GM23248 (cell line): Measurements from ENCODE around the gene TRAPPC12. TPM values are rescaled to one million over a fixed set of nuclear protein-coding genes. Genes with fewer than 3 reads are reported as not detected.

Experiments used
- DNase-seq: peaks from one replicate; pipeline ENCODE4 v3.0.0-alpha.2; 2015
- H2AFZ ChIP-seq: fragments of 200-600 bp; sonication (generic); 2 replicates; pipeline ENCODE4 v1.6.1; 2016; ENCODE audit warnings: antibody characterized with exemption
- H3F3A ChIP-seq: fragments of 200-600 bp; sonication (generic); 2 replicates; pipeline ENCODE4 v1.6.1; 2016; ENCODE audit warnings: mild to moderate bottlenecking, antibody characterized with exemption, mixed run types; ENCODE audit not compliant: insufficient read depth
- H3K27ac ChIP-seq: fragments of 200-600 bp; sonication (generic); 2 replicates; pipeline ENCODE4 v1.5.1; 2016; ENCODE audit warnings: mild to moderate bottlenecking
- H3K27me3 ChIP-seq: fragments of 200-600 bp; sonication (generic); replicated peaks from 2 replicates; pipeline ENCODE4 v1.6.1; 2016; ENCODE audit warnings: mild to moderate bottlenecking; ENCODE audit not compliant: insufficient read depth
- H3K36me3 ChIP-seq: fragments of 200-600 bp; sonication (generic); 2 replicates; pipeline ENCODE4 v1.6.1; 2016; ENCODE audit warnings: low read depth, mild to moderate bottlenecking
- H3K4me1 ChIP-seq: fragments of 200-600 bp; sonication (generic); 2 replicates; pipeline ENCODE4 v1.6.1; 2016; ENCODE audit warnings: mild to moderate bottlenecking; ENCODE audit not compliant: insufficient read depth
- H3K4me2 ChIP-seq: fragments of 200-600 bp; sonication (generic); one replicate; pipeline ENCODE4 v1.6.1; 2016; ENCODE audit warnings: mild to moderate bottlenecking; ENCODE audit not compliant: unreplicated experiment
- H3K4me3 ChIP-seq: fragments of 200-600 bp; sonication (generic); 2 replicates; pipeline ENCODE4 v1.5.1; 2016; ENCODE audit warnings: mild to moderate bottlenecking
- H3K79me2 ChIP-seq: fragments of 200-600 bp; sonication (generic); 2 replicates; pipeline ENCODE4 v1.6.1; 2016; ENCODE audit warnings: mild to moderate bottlenecking; ENCODE audit not compliant: insufficient read depth
- H3K9ac ChIP-seq: fragments of 200-600 bp; sonication (generic); 2 replicates; pipeline ENCODE4 v1.6.1; 2016; ENCODE audit warnings: mild to moderate bottlenecking
- H3K9me2 ChIP-seq: fragments of 200-600 bp; sonication (generic); 2 replicates; pipeline ENCODE4 v1.6.1; 2016; ENCODE audit warnings: mixed run types, mild to moderate bottlenecking, moderate library complexity; ENCODE audit not compliant: insufficient read depth
- H3K9me3 ChIP-seq: fragments of 200-600 bp; sonication (generic); one replicate; pipeline ENCODE4 v1.6.1; 2017; ENCODE audit warnings: low read depth
- H4K20me1 ChIP-seq: fragments of 200-600 bp; sonication (generic); 2 replicates; pipeline ENCODE4 v1.6.0; 2016; ENCODE audit not compliant: insufficient read depth
- EZH2 ChIP-seq: fragments of 200-600 bp; sonication (generic); IDR thresholded peaks from 2 replicates; pipeline ENCODE4 v1.6.1; 2018; ENCODE audit warnings: antibody characterized with exemption, mild to moderate bottlenecking; ENCODE audit not compliant: insufficient read depth, poor library complexity, severe bottlenecking
- EZH2phosphoT487 ChIP-seq: fragments of 200-600 bp; sonication (generic); IDR thresholded peaks from 2 replicates; pipeline ENCODE4 v1.6.1; 2018; ENCODE audit warnings: antibody characterized with exemption, moderate library complexity, mild to moderate bottlenecking, low read depth; ENCODE audit not compliant: insufficient read depth
- WGBS, 2 experiments: methylation state at CpG; one replicate each; pipeline ENCODE4 v1.1.6; 2015 to 2017; ENCODE audit warnings: low lambda C conversion rate in 2 of 2, low coverage in 1 of 2; ENCODE audit errors: missing lambda C conversion rate in 2 of 2; 5-methylcytosine and 5-hydroxymethylcytosine counted together
- in situ Hi-C: fragments of 300-500 bp; cut with MboI; formaldehyde crosslinking; loops from 2 replicates; pipeline ENCODE4 v1.15.0; 2020
- polyA plus RNA-seq: library from polyadenylated mRNA; unstranded; fragments of >200 nt; fragmentation: Nextera tagmentation; extraction: Ambion mirVana; gene quantifications from 2 replicates; pipeline ENCODE4 v1.2.1, GENCODE V29; 2016
- total RNA-seq: library from RNA; depleted of rRNA; stranded (reverse); fragments of >200 nt; shearing (Covaris generic); gene quantifications from 2 replicates; pipeline ENCODE4 v1.2.3, GENCODE V29; 2014

The TRAPPC12 gene
- total and polyA plus RNA-seq, 2 experiments from 2014 or later, result 29.3 to 48.1 TPM

GRCh38 chr2:3449936-3450335 lies 70.4 kb downstream of the TRAPPC12 start:
- H3K27ac ChIP-seq, result no peak overlapping the region
- no peak overlapping the region for H3K4me3 ChIP-seq
- H3K4me2 ChIP-seq, result no peak overlapping the region
- TF ChIP-seq EZH2, result no peak
- no peak for TF ChIP-seq EZH2phosphoT487
- H3K9ac ChIP-seq, result no peak overlapping the region
- H2AFZ ChIP-seq, result no peak overlapping the region
- no peaks in the 10 kb centered on the region for H3K9me3 ChIP-seq
- H3K4me1 ChIP-seq, result no peaks in the 10 kb centered on the region
- no peaks in the 10 kb centered on the region for H3F3A ChIP-seq
- no peaks in the 10 kb centered on the region for H3K9me2 ChIP-seq
- no peaks in the 10 kb centered on the region for H4K20me1 ChIP-seq
- no peaks in the 10 kb centered on the region for H3K27me3 ChIP-seq
- 0 out of 2 replicates have a peak, but pooled peaks cover 4% of the 10 kb centered on the region for H3K79me2 ChIP-seq
- H3K36me3 ChIP-seq, result peaks cover 18% of the 10 kb centered on the region; the same call in 1 of the 2 replicates
- in situ Hi-C loops, result no loop called here
- WGBS, 2 experiments, result 91 to 96% methylated on average over 11 of the region's 11 CpGs
- DNase-seq, result no peak

DNA sequence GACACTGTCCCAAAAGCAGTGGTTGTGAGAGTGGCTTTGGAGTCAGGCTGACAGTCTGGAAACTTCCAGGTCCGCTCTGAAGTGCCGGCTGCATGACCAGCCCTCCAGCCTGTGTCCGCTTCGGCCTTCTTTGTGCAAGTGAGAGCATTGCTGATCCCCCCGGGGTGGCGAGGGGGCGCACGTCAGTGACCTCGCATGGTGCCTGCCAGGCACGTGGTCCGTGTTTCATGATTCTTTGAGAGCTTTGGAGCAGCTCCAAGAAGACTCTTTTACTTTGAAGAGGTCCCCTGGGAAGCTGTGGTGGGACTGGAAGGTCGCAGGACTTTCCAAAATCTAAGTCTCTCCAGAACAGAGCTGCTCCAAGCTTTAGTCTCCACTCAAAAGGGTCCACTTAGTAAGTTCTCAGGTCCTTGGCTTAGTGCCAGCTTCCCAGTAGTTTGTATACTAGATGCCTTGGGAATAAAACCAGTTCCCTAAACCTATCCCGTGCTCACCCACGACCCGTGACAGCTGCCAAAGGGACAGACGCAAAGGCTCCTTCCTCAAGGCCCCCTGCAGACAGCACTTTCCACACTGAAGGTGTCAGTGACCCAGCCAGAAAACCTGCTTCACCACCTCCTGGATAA lies 71.0 kb downstream of the TRAPPC12 start:
- H3K36me3 ChIP-seq, result peaks cover 16% of the 10 kb centered on the region; the same call in 1 of the 2 replicates
- H4K20me1 ChIP-seq, result no peaks in the 10 kb centered on the region
- TF ChIP-seq EZH2phosphoT487 (no peak), EZH2 (no peak)
- H3K9me2 ChIP-seq, result no peaks in the 10 kb centered on the region
- H3K27me3 ChIP-seq, result no peaks in the 10 kb centered on the region
- H3K9me3 ChIP-seq, result no peaks in the 10 kb centered on the region
- H3K4me2 ChIP-seq, result no peak overlapping the region
- 87 to 91% methylated on average over 16 of the region's 16 CpGs for WGBS, 2 experiments
- H3K4me1 ChIP-seq, result no peaks in the 10 kb centered on the region
- no peaks in the 10 kb centered on the region for H3F3A ChIP-seq
- H3K4me3 ChIP-seq, result no peak overlapping the region
- H3K79me2 ChIP-seq, result 0 out of 2 replicates have a peak, but pooled peaks cover 4% of the 10 kb centered on the region
- no peak overlapping the region for H3K27ac ChIP-seq
- in situ Hi-C loops, result no loop called here
- no peak overlapping the region for H3K9ac ChIP-seq
- H2AFZ ChIP-seq, result no peak overlapping the region
- no peak for DNase-seq

- H3K79me2 ChIP-seq, result 0 out of 2 replicates have a peak, but pooled peaks cover 4% of the 10 kb centered on the region
- in situ Hi-C loops, result no loop called here
- TF ChIP-seq EZH2phosphoT487, result no peak
- peaks cover 9% of the 10 kb centered on the region; the same call in 1 of the 2 replicates for H3K36me3 ChIP-seq
- no peaks in the 10 kb centered on the region for H3K27me3 ChIP-seq
- H2AFZ ChIP-seq, result no peak overlapping the region
- no peaks in the 10 kb centered on the region for H3K9me3 ChIP-seq
- no peaks in the 10 kb centered on the region for H3F3A ChIP-seq
- H3K4me3 ChIP-seq, result no peak overlapping the region
- no peak overlapping the region for H3K4me2 ChIP-seq
- DNase-seq, result no peak
- no peak overlapping the region for H3K9ac ChIP-seq
- H3K4me1 ChIP-seq, result no peaks in the 10 kb centered on the region
- WGBS, 2 experiments, result 78 to 84% methylated on average over 4 of the region's 4 CpGs
- H3K9me2 ChIP-seq, result no peaks in the 10 kb centered on the region
- H4K20me1 ChIP-seq, result no peaks in the 10 kb centered on the region
- no peak overlapping the region for H3K27ac ChIP-seq
Observed at GRCh38 chr2:3451169-3451568, 71.7 kb downstream of the TRAPPC12 start.

DNA sequence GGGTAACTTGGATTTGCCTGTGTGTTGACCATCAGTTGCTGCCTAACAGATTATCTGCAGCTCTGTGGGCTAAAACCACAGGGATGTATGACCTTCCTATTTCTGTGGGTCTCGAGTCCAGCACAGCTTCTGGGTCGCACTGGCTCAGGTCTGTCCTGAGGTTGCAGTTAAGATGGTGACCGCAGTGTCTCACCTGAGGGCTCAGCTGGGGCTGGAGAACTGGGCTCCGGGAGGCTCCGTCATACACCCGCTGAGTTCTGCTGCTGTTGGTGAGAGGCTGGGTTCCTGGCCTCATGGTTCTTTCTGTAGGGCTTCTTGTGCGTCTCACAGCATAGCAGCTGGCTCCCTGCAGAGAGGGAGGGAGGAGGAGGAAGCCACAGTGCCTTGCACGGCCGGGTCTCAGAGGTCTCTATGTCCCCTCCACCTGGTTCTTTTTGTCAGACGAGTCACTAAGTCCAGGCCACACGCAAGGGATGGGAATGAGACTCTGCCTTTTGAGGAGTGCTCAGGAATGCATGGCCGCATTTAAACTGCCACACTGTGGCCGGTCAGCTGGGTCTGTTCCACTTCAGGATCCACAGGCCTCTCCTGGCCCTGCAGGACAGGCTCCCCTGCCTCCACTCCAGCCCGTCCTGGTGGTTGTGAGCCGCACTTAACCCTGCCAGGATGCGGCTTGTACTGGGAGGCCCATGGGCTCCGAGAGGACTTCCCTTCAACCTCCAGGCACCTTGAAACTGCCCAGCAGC lies 72.6 kb downstream of the TRAPPC12 start:
- H3K27me3 ChIP-seq, result no peaks in the 10 kb centered on the region
- no peak overlapping the region for H3K9ac ChIP-seq
- no peaks in the 10 kb centered on the region for H3K9me2 ChIP-seq
- no peak for DNase-seq
- H3K9me3 ChIP-seq, result no peaks in the 10 kb centered on the region
- H3K79me2 ChIP-seq, result 0 out of 2 replicates have a peak, but pooled peaks cover 4% of the 10 kb centered on the region
- 91 to 94% methylated on average over 17 of the region's 17 CpGs for WGBS, 2 experiments
- H3K4me2 ChIP-seq, result no peak overlapping the region
- no peak overlapping the region for H3K4me3 ChIP-seq
- in situ Hi-C loops, result no loop called here
- no peaks in the 10 kb centered on the region for H4K20me1 ChIP-seq
- TF ChIP-seq EZH2phosphoT487, result no peak
- TF ChIP-seq EZH2, result no peak
- no peaks in the 10 kb centered on the region for H3F3A ChIP-seq
- H3K27ac ChIP-seq, result no peak overlapping the region
- H3K36me3 ChIP-seq, result no peaks in the 10 kb centered on the region; the same call in 1 of the 2 replicates
- H3K4me1 ChIP-seq, result no peaks in the 10 kb centered on the region
- no peak overlapping the region for H2AFZ ChIP-seq
